ENCODE data around the gene PHGDH.

Gene PHGDH

DNA sequence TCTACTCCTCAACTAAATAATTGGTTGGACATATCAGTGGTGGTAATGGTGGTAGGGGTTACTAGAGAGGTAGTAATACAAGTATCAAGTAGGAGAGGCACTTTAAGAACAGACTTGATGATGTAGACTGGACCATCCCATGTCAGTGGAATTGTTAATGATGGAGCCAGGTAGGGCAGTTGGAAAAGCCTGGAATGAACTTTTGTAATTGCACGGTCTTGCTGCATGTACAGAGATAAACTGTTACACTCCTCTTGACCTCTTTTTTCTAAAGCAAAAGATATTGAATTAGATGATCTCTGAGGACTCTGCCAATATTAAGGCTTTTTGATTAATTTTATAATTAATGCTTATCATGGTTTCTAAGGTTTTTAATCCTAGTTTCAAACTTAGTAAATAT lies 51.2 kb downstream of the PHGDH start:
- Histone ChIP-seq H3K27ac (ENCODE audit: low read length) (no peak overlapping the region), H3K4me1 (ENCODE audit: low read length) (no peaks in the 10 kb centered on the region), H3K36me3 (replicated peaks; ENCODE audit: insufficient read depth, low read length) (no peaks in the 10 kb centered on the region), H3K4me2 (ENCODE audit: low read depth, low read length) (no peak overlapping the region), H4K20me1 (ENCODE audit: insufficient read depth, low read length) (no peaks in the 10 kb centered on the region), H3K9ac (ENCODE audit: low read length) (no peak overlapping the region), H3K27me3 (replicated peaks; ENCODE audit: insufficient read depth, low read length) (no peaks in the 10 kb centered on the region), H3K9me3 (replicated peaks; ENCODE audit: insufficient read depth, low read length) (no peaks in the 10 kb centered on the region), H3F3A (ENCODE audit: insufficient read depth, low read length) (no peaks in the 10 kb centered on the region), H3K79me2 (ENCODE audit: low read length) (no peaks in the 10 kb centered on the region), H3K9me2 (replicated peaks; ENCODE audit: insufficient read depth, low read length) (no peaks in the 10 kb centered on the region), H2AFZ (ENCODE audit: low read length) (no peak overlapping the region), H3K4me3 (ENCODE audit: low read length) (no peak overlapping the region)
- no peak for TF ChIP-seq EZH2 (optimal IDR thresholded peaks at IDR 0.05; ENCODE audit: low read depth, low read length)
- no peak for TF ChIP-seq CTCF (IDR thresholded peaks at IDR 0.05; ENCODE audit: low read length)
- no peak for TF ChIP-seq EZH2phosphoT487 (IDR thresholded peaks at IDR 0.05; ENCODE audit: low read length)
- DNase-seq, result no peak

DNA sequence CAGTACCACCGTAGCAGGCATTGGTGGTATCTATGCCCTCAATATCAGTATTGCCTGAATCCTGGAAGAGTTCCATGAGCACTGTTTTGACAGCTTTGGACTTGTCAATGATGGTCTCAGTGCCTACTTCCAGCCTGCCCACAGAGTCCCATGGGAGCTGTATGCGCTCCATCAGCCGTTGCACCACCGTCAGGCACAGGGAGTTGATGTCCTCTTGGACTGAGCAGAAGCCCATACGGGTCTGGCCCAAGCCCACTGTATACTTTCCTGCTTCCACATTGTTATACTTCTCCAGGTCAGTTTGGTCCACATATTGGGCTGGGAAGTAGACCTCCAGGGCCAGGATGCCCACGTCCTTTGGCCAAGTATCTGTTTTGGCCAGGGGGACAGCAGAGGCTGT lies 52.5 kb downstream of the PHGDH start:
- no peaks in the 10 kb centered on the region for H4K20me1 ChIP-seq (ENCODE audit: insufficient read depth, low read length)
- no peak overlapping the region for H3K9ac ChIP-seq (ENCODE audit: low read length)
- H3F3A ChIP-seq (ENCODE audit: insufficient read depth, low read length), result no peaks in the 10 kb centered on the region
- no peaks in the 10 kb centered on the region for H3K9me2 ChIP-seq (replicated peaks; ENCODE audit: insufficient read depth, low read length)
- no peaks in the 10 kb centered on the region for H3K79me2 ChIP-seq (ENCODE audit: low read length)
- H3K36me3 ChIP-seq (replicated peaks; ENCODE audit: insufficient read depth, low read length), result no peaks in the 10 kb centered on the region
- no peaks in the 10 kb centered on the region for H3K27me3 ChIP-seq (replicated peaks; ENCODE audit: insufficient read depth, low read length)
- TF ChIP-seq CTCF (IDR thresholded peaks at IDR 0.05; ENCODE audit: low read length) (no peak), EZH2phosphoT487 (IDR thresholded peaks at IDR 0.05; ENCODE audit: low read length) (no peak), EZH2 (optimal IDR thresholded peaks at IDR 0.05; ENCODE audit: low read depth, low read length) (no peak)
- H2AFZ ChIP-seq (ENCODE audit: low read length), result no peak overlapping the region
- no peak for DNase-seq
- no peaks in the 10 kb centered on the region for H3K9me3 ChIP-seq (replicated peaks; ENCODE audit: insufficient read depth, low read length)
- no peak overlapping the region for H3K4me2 ChIP-seq (ENCODE audit: low read depth, low read length)
- H3K27ac ChIP-seq (ENCODE audit: low read length), result no peak overlapping the region
- H3K4me3 ChIP-seq (ENCODE audit: low read length), result no peak overlapping the region
- no peaks in the 10 kb centered on the region for H3K4me1 ChIP-seq (ENCODE audit: low read length)

- Histone ChIP-seq H3K4me3 (ENCODE audit: low read length) (no peak overlapping the region), H3K79me2 (ENCODE audit: low read length) (no peaks in the 10 kb centered on the region), H3K9me3 (replicated peaks; ENCODE audit: insufficient read depth, low read length) (no peaks in the 10 kb centered on the region), H3K9me2 (replicated peaks; ENCODE audit: insufficient read depth, low read length) (no peaks in the 10 kb centered on the region), H2AFZ (ENCODE audit: low read length) (no peak overlapping the region), H3K4me1 (ENCODE audit: low read length) (no peaks in the 10 kb centered on the region), H3K27me3 (replicated peaks; ENCODE audit: insufficient read depth, low read length) (no peaks in the 10 kb centered on the region), H3K36me3 (replicated peaks; ENCODE audit: insufficient read depth, low read length) (no peaks in the 10 kb centered on the region), H3K27ac (ENCODE audit: low read length) (no peak overlapping the region), H3K4me2 (ENCODE audit: low read depth, low read length) (no peak overlapping the region), H4K20me1 (ENCODE audit: insufficient read depth, low read length) (no peaks in the 10 kb centered on the region), H3K9ac (ENCODE audit: low read length) (no peak overlapping the region), H3F3A (ENCODE audit: insufficient read depth, low read length) (no peaks in the 10 kb centered on the region)
- TF ChIP-seq CTCF (IDR thresholded peaks at IDR 0.05; ENCODE audit: low read length) (no peak), EZH2phosphoT487 (IDR thresholded peaks at IDR 0.05; ENCODE audit: low read length) (no peak), EZH2 (optimal IDR thresholded peaks at IDR 0.05; ENCODE audit: low read depth, low read length) (no peak)
- DNase-seq, result no peak
Measured at GRCh38 chr1:119766374-119766794, 54.6 kb downstream of the PHGDH start.

Data from MM.1S (cell line).